ENCODE measurements around the gene CDH4. TPM values are rescaled to one million over a fixed set of nuclear protein-coding genes. Genes with fewer than 3 reads are reported as not detected.

The CDH4 gene
- polyA plus RNA-seq, 1 donor (not counting 4 experiments of a cell fraction or from before 2014, with no cell fraction given), result 2.2 TPM

DNA sequence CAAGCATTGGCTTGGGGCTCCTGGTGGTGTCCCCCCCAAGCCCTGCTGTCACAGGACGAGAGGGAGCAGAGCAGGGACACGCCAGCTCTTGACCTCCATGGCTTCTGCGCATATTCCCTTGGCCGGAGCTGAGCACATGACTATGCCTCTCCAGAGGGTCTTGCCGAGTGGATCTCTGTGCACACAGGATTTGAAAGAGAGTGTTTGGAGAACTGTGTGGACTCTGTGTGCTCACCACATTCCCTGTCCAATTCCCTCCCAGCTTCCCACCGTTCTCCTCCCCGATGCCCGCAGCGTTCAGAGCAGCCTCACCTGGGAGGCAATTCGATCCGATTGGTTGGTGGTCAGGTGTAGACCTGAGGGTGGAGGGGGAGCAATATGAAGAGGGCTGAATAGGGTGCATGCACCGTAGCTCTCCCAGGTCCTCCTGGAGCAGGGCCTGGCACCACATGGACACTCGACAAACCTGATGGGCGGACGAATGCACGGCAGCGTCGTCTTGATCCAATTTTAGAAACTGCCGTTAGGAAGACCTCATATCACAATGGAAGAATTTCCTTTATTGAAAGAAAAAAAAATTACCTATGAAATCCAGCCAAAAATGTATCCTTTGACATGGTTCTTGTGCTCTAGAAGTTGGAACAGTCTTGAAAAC is 287.8 kb downstream of the CDH4 start:
- H3K4me3 ChIP-seq (ENCODE audit: control insufficient read depth in 2 of 3, extremely low read depth in 1 of 3, insufficient read depth in 2 of 3, low read depth in 1 of 3, low read length in 3 of 3), result no peak overlapping the region
- no peak overlapping the region for H3K27ac ChIP-seq (ENCODE audit: control insufficient read depth, insufficient read depth, low read length)
- no peaks in the 10 kb centered on the region for H3K36me3 ChIP-seq (ENCODE audit: control insufficient read depth in 2 of 2, extremely low read depth in 1 of 2, insufficient read depth in 2 of 2, low read length in 2 of 2)
- TF ChIP-seq, protein P1, sequence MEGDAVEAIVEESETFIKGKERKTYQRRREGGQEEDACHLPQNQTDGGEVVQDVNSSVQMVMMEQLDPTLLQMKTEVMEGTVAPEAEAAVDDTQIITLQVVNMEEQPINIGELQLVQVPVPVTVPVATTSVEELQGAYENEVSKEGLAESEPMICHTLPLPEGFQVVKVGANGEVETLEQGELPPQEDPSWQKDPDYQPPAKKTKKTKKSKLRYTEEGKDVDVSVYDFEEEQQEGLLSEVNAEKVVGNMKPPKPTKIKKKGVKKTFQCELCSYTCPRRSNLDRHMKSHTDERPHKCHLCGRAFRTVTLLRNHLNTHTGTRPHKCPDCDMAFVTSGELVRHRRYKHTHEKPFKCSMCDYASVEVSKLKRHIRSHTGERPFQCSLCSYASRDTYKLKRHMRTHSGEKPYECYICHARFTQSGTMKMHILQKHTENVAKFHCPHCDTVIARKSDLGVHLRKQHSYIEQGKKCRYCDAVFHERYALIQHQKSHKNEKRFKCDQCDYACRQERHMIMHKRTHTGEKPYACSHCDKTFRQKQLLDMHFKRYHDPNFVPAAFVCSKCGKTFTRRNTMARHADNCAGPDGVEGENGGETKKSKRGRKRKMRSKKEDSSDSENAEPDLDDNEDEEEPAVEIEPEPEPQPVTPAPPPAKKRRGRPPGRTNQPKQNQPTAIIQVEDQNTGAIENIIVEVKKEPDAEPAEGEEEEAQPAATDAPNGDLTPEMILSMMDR (optimal IDR thresholded peaks at IDR 0.05 in 1 of 3, IDR thresholded peaks at IDR 0.05 in 1 of 3, conservative IDR thresholded peaks at IDR 0.05 in 1 of 3; ENCODE audit: extremely low read depth in 1 of 3, insufficient read depth in 2 of 3, low read length in 3 of 3), result no peak
- no peak for TF ChIP-seq EZH2 (IDR thresholded peaks at IDR 0.05; ENCODE audit: low read length)
- H3K9ac ChIP-seq (ENCODE audit: control insufficient read depth, extremely low read depth, insufficient read depth, low read length), result no peak overlapping the region
- no peaks in the 10 kb centered on the region for H4K20me1 ChIP-seq (ENCODE audit: control insufficient read depth, extremely low read depth, insufficient read depth, low read length)
- no peaks in the 10 kb centered on the region for H3K79me2 ChIP-seq (ENCODE audit: control insufficient read depth, insufficient read depth, low read length)
- no peaks in the 10 kb centered on the region for H3K9me3 ChIP-seq (ENCODE audit: control insufficient read depth, low read depth, low read length)
- H3K9me1 ChIP-seq (ENCODE audit: control insufficient read depth, extremely low read depth, insufficient read depth, low read length), result no peaks in the 10 kb centered on the region
- no peak for FAIRE-seq
- dilution Hi-C loops (cut with MboI; ENCODE audit: extremely low pct_ligation_motif_present, low sequenced_read_pairs), result no loop called here
- H2AFZ ChIP-seq (ENCODE audit: control insufficient read depth, low read length), result no peak overlapping the region
- DNase-seq (ENCODE audit: low read depth, low spot score), result no peak
- H3K27me3 ChIP-seq (ENCODE audit: control insufficient read depth, extremely low read depth, insufficient read depth, low read length), result no peaks in the 10 kb centered on the region
- no peak overlapping the region for H3K4me2 ChIP-seq (ENCODE audit: control insufficient read depth, extremely low read depth, insufficient read depth, low read depth, low read length)
- no peaks in the 10 kb centered on the region for H3K4me1 ChIP-seq (ENCODE audit: control insufficient read depth, extremely low read depth, insufficient read depth, low read length)

DNA sequence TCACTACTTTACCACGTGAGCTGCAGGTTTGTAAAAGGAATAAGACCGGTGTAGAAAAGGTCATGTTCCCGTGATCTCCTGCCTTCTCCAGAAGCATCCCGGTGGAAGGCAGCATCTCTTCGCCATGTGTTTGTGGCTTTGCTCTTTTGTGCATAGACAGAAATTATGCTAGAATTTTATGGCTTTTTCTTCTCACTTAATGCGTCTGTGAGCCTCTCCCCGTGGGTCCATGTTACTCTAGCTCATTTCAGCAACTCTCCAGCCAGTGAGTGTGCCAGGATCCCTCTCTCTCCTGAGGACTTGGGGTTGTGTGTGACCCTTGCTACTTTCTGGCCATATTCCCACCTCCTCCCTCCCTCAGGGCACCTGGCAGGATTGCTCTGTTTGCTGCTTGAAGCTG is 289.5 kb downstream of the CDH4 start:
- H3K9me3 ChIP-seq (ENCODE audit: control insufficient read depth, low read depth, low read length), result no peaks in the 10 kb centered on the region
- no peaks in the 10 kb centered on the region for H3K27me3 ChIP-seq (ENCODE audit: control insufficient read depth, extremely low read depth, insufficient read depth, low read length)
- FAIRE-seq (no peak), DNase-seq (ENCODE audit: low read depth, low spot score) (no peak)
- no peaks in the 10 kb centered on the region for H3K4me1 ChIP-seq (ENCODE audit: control insufficient read depth, extremely low read depth, insufficient read depth, low read length)
- no peak overlapping the region for H2AFZ ChIP-seq (ENCODE audit: control insufficient read depth, low read length)
- H3K4me3 ChIP-seq (ENCODE audit: control insufficient read depth in 2 of 3, extremely low read depth in 1 of 3, insufficient read depth in 2 of 3, low read depth in 1 of 3, low read length in 3 of 3), result no peak overlapping the region
- no peaks in the 10 kb centered on the region for H3K36me3 ChIP-seq (ENCODE audit: control insufficient read depth in 2 of 2, extremely low read depth in 1 of 2, insufficient read depth in 2 of 2, low read length in 2 of 2)
- H3K27ac ChIP-seq (ENCODE audit: control insufficient read depth, insufficient read depth, low read length), result no peak overlapping the region
- no peaks in the 10 kb centered on the region for H4K20me1 ChIP-seq (ENCODE audit: control insufficient read depth, extremely low read depth, insufficient read depth, low read length)
- no peak overlapping the region for H3K9ac ChIP-seq (ENCODE audit: control insufficient read depth, extremely low read depth, insufficient read depth, low read length)
- H3K4me2 ChIP-seq (ENCODE audit: control insufficient read depth, extremely low read depth, insufficient read depth, low read depth, low read length), result no peak overlapping the region
- dilution Hi-C loops (cut with MboI; ENCODE audit: extremely low pct_ligation_motif_present, low sequenced_read_pairs), result no loop called here
- TF ChIP-seq, protein P1 (optimal IDR thresholded peaks at IDR 0.05 in 1 of 3, IDR thresholded peaks at IDR 0.05 in 1 of 3, conservative IDR thresholded peaks at IDR 0.05 in 1 of 3; ENCODE audit: extremely low read depth in 1 of 3, insufficient read depth in 2 of 3, low read length in 3 of 3), result no peak
- no peak for TF ChIP-seq EZH2 (IDR thresholded peaks at IDR 0.05; ENCODE audit: low read length)
- no peaks in the 10 kb centered on the region for H3K79me2 ChIP-seq (ENCODE audit: control insufficient read depth, insufficient read depth, low read length)
- no peaks in the 10 kb centered on the region for H3K9me1 ChIP-seq (ENCODE audit: control insufficient read depth, extremely low read depth, insufficient read depth, low read length)

Measured in keratinocyte (primary cell).